Ovary (tissue), 1 donor: Measurements from ENCODE around the gene FBXO40.

Experiments
- EP300 ChIP-seq: sonication (generic); formaldehyde crosslinking; IDR thresholded peaks from one replicate; pipeline ENCODE4 v1.6.1; 2017; ENCODE audit warnings: antibody characterized with exemption
- POLR2A ChIP-seq: fragments of 450-650 bp; IDR thresholded peaks from one replicate; pipeline ENCODE4 v1.6.1; 2017; ENCODE audit warnings: antibody characterized with exemption, mild to moderate bottlenecking, moderate library complexity

DNA sequence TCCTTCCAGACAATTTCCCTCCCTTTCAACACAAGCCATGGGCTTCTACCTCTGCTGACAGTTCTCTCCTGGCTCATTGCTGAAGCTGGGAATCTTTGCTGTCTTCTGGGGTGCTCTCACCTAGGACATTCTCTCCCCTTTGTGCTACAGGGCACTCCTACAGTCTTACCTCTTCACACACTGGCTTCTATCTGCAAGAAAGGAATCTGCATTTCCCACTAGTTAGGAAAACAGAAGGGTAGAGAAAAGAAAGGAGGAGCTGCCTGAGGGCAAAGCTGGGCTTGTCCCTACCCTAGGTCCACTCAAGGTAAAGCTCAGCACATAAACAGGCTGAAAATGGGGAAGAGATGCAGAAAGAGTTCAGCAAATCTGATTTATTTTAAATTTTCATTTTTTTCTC, 31.0 kb upstream of the FBXO40 start:
- TF ChIP-seq POLR2A (no peak), EP300 (no peak)
